Pulmonary artery endothelial cell (primary cell): ENCODE measurements around the gene SLC28A1. TPM values are rescaled to one million over a fixed set of nuclear protein-coding genes. Genes with fewer than 3 reads are reported as not detected.

ENCODE experiments used
- DNase-seq: peaks from one replicate; pipeline ENCODE4 v3.0.0-alpha.2; 2011; ENCODE audit warnings: low read depth, low spot score
- total RNA-seq: library from RNA; depleted of rRNA; stranded (reverse); fragments of >200 nt; gene quantifications from 2 replicates; pipeline ENCODE4 v1.2.3, GENCODE V29; 2014

SLC28A1 gene
- total RNA-seq, 1 donor from 2014 or later = not detected

DNA sequence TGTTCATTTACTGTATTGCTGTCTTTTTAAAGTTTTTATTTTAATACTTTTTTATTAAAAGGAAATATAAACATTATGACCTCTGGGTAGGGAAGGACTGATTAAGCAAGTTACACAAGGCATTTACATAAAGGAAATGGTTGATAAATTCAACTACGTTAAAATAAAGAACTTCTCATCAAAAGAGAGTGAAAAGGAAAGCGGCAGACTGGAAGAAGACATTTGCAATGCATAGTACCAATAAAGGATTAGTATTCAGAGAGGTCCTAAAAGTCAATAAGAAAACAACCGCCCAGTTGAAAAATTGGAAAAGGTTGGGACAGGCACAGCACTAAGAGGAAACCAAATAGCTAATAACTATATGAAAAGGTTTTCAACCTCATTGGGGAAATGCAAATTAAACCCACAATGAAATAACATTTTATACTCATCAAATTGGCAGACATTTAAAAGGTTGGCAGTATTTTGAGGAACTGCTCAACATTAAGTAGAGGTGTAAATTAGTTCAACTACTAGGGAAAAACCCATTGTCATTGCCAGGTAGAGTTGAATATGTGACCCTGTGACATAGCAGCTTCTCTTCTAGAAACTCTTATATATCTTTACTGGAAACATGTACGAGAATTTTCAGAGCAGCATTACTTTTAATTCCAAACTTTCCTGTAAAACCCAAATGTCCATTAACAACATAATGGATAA lies 106.7 kb downstream of the SLC28A1 start:
- no peak for DNase-seq

- DNase-seq = peak; percentile 30
Observed at GRCh38 chr15:84992157-84992944, 107.9 kb downstream of the SLC28A1 start.

Other genes starting within 250 kb of the SLC28A1 start
- gene WDR73, start 230.4 kb upstream of the SLC28A1 start, total RNA-seq = 23.8 and 31.3 TPM in 2 replicates
- gene NMB, start 226.5 kb upstream of the SLC28A1 start, total RNA-seq = 4.9 and 7.3 TPM in 2 replicates
- 226 and 288 TPM in 2 replicates for gene SEC11A, start 168.5 kb upstream of the SLC28A1 start, total RNA-seq
- 3.9 and 4.0 TPM in 2 replicates for gene ZNF592, start 136.1 kb upstream of the SLC28A1 start, total RNA-seq
- gene ALPK3, start 67.3 kb upstream of the SLC28A1 start, total RNA-seq = 13.5 and 21.3 TPM in 2 replicates
- 22.8 and 24.4 TPM in 2 replicates for gene PDE8A, start 97.2 kb downstream of the SLC28A1 start, total RNA-seq